SH-SY5Y (cell line): ENCODE data around the gene RAB24.

Experiments used
- GATA2 ChIP-seq: IDR thresholded peaks from 2 replicates; pipeline ENCODE4 v1.6.1; 2011; ENCODE audit warnings: mild to moderate bottlenecking, low read depth, low read length
- GATA3 ChIP-seq: IDR thresholded peaks from 2 replicates; pipeline ENCODE4 v1.6.1; 2011; ENCODE audit warnings: low read depth, mild to moderate bottlenecking, low read length, moderate library complexity

- TF ChIP-seq GATA2 (no peak), GATA3 (no peak)
Observed at GRCh38 chr5:177343777-177344176, 40.3 kb upstream of the RAB24 start.
